Measurements from ENCODE around the gene MXI1.
A peak's percentile ranks its signal among the peaks of the same experiment; 100 is the strongest.

MXI1 gene

GRCh38 chr10:110284262-110284661, 76.9 kb downstream of the MXI1 start:
- Mint-ChIP-seq H3K9me3 (no peaks in the 10 kb centered on the region), H3K36me3 (ENCODE audit: low read depth) (peaks cover 41% of the 10 kb centered on the region), H3K4me3 (no peak overlapping the region), H3K4me1 (peaks cover 7% of the 10 kb centered on the region), H3K27ac (peak overlapping the region in 1 of 3 experiments; percentile 18), H3K27me3 (ENCODE audit: low read depth) (no peaks in the 10 kb centered on the region)
- no peak for TF ChIP-seq CTCF (IDR thresholded peaks at IDR 0.05; ENCODE audit: unreplicated experiment in 3 of 3)

GRCh38 chr10:110285501-110285900, 78.1 kb downstream of the MXI1 start:
- no peak for TF ChIP-seq CTCF (IDR thresholded peaks at IDR 0.05; ENCODE audit: unreplicated experiment in 3 of 3)
- Mint-ChIP-seq H3K4me1 (peaks cover 4% of the 10 kb centered on the region), H3K27ac (no peak overlapping the region)

GRCh38 chr10:110286841-110287240, 79.4 kb downstream of the MXI1 start:
- Mint-ChIP-seq H3K4me1 (peaks cover 4% of the 10 kb centered on the region), H3K9me3 (no peaks in the 10 kb centered on the region), H3K27ac (peak overlapping the region in 1 of 3 experiments; percentile 70), H3K36me3 (ENCODE audit: low read depth) (peaks cover 29% of the 10 kb centered on the region), H3K4me3 (no peak overlapping the region), H3K27me3 (ENCODE audit: low read depth) (no peaks in the 10 kb centered on the region)
- no peak for TF ChIP-seq CTCF (IDR thresholded peaks at IDR 0.05; ENCODE audit: unreplicated experiment in 3 of 3)

More at GRCh38 chr10:110285501-110285900, 78.1 kb downstream of the MXI1 start:
- H3K4me3 Mint-ChIP-seq = no peak overlapping the region
- H3K9me3 Mint-ChIP-seq = no peaks in the 10 kb centered on the region
- H3K36me3 Mint-ChIP-seq (ENCODE audit: low read depth) = peaks cover 41% of the 10 kb centered on the region
- H3K27me3 Mint-ChIP-seq (ENCODE audit: low read depth) = no peaks in the 10 kb centered on the region

GRCh38 chr10:110296966-110297365, 89.6 kb downstream of the MXI1 start:
- no peaks in the 10 kb centered on the region for H3K9me3 Mint-ChIP-seq
- H3K4me1 Mint-ChIP-seq = peaks cover 15% of the 10 kb centered on the region
- H3K27ac Mint-ChIP-seq = no peak overlapping the region
- no peaks in the 10 kb centered on the region for H3K27me3 Mint-ChIP-seq (ENCODE audit: low read depth)
- no peak overlapping the region for H3K4me3 Mint-ChIP-seq
- peaks cover 77% of the 10 kb centered on the region for H3K36me3 Mint-ChIP-seq (ENCODE audit: low read depth)
- no peak for TF ChIP-seq CTCF (IDR thresholded peaks at IDR 0.05; ENCODE audit: unreplicated experiment in 3 of 3)

- Mint-ChIP-seq H3K36me3 (ENCODE audit: low read depth) (peaks cover 68% of the 10 kb centered on the region), H3K27me3 (ENCODE audit: low read depth) (no peaks in the 10 kb centered on the region), H3K4me1 (peaks cover 36% of the 10 kb centered on the region), H3K4me3 (peak overlapping the region; percentile 11 to 57 (median 46)), H3K9me3 (no peaks in the 10 kb centered on the region), H3K27ac (peak overlapping the region in 1 of 3 experiments; percentile 24)
- TF ChIP-seq CTCF (IDR thresholded peaks at IDR 0.05; ENCODE audit: unreplicated experiment in 3 of 3) = no peak
Observed at GRCh38 chr10:110300486-110300986, 93.1 kb downstream of the MXI1 start.

- Mint-ChIP-seq H3K36me3 (ENCODE audit: low read depth) (peaks cover 41% of the 10 kb centered on the region), H3K9me3 (no peaks in the 10 kb centered on the region), H3K27me3 (ENCODE audit: low read depth) (no peaks in the 10 kb centered on the region), H3K4me1 (peaks cover 42% of the 10 kb centered on the region), H3K4me3 (peak overlapping the region; percentile 93 to 95 (median 94)), H3K27ac (peak overlapping the region; percentile 83 to 96 (median 89))
- TF ChIP-seq CTCF (IDR thresholded peaks at IDR 0.05; ENCODE audit: unreplicated experiment in 3 of 3) = no peak
Observed at GRCh38 chr10:110303681-110304080, 96.3 kb downstream of the MXI1 start.
